Caco-2 (cell line): ENCODE measurements around the gene ELF2. TPM values are rescaled to one million over a fixed set of nuclear protein-coding genes. Genes with fewer than 3 reads are reported as not detected.

Experiments
- BruUV-seq: library from RNA; stranded (reverse); fragments of 400-500 nt; replicated peaks from 2 replicates; lab custom pipeline; 2021; lab: Mats Ljungman, UMichigan
- CTCF ChIA-PET: fragments of 300-600 bp; sonication (Branson Sonifier 250); formaldehyde crosslinking; loops from one replicate; lab custom pipeline; 2022; ENCODE audit warnings: antibody characterized with exemption; lab: Charles Lee
- POLR2A ChIA-PET: fragments of 300-600 bp; sonication (Branson Sonifier 250); formaldehyde crosslinking; loops from one replicate; lab custom pipeline; 2022; ENCODE audit warnings: antibody characterized with exemption; lab: Charles Lee
- DNase-seq, 2 experiments: peaks; one replicate each; pipeline versions ENCODE4 v3.0.0 to v3.0.0-alpha.2; 2020 to 2022
- H3K27me3 ChIP-seq: replicated peaks from 2 replicates; pipeline ENCODE4 v1.6.0; 2011; ENCODE audit warnings: low read length; ENCODE audit not compliant: control insufficient read depth, insufficient read depth
- H3K36me3 ChIP-seq: 2 replicates; pipeline ENCODE4 v1.5.1; 2011; ENCODE audit warnings: low read length; ENCODE audit not compliant: control insufficient read depth, insufficient read depth
- H3K4me1 ChIP-seq: fragments of 250-450 bp; sonication (Bioruptor Pico); 2 replicates; pipeline ENCODE4 v1.5.1; 2020; ENCODE audit warnings: mild to moderate bottlenecking
- H3K4me3 ChIP-seq: 2 replicates; pipeline ENCODE4 v1.5.1; 2011; ENCODE audit warnings: low read depth, mild to moderate bottlenecking, control low read depth, low read length
- H3K9me3 ChIP-seq: fragments of 250-450 bp; sonication (Bioruptor Pico); 2 replicates; pipeline ENCODE4 v1.5.1; 2020; ENCODE audit warnings: mild to moderate bottlenecking, moderate library complexity
- H3K27ac Mint-ChIP-seq: one replicate; pipeline ENCODE4 v1.8.0; 2022; ENCODE audit warnings: mixed read lengths; ENCODE audit not compliant: unreplicated experiment
- H3K27me3 Mint-ChIP-seq: one replicate; pipeline ENCODE4 v1.8.0; 2022; ENCODE audit warnings: mixed read lengths; ENCODE audit not compliant: insufficient read depth, unreplicated experiment
- H3K36me3 Mint-ChIP-seq: one replicate; pipeline ENCODE4 v1.8.0; 2022; ENCODE audit warnings: mild to moderate bottlenecking, mixed read lengths; ENCODE audit not compliant: insufficient read depth, unreplicated experiment
- H3K4me1 Mint-ChIP-seq: one replicate; pipeline ENCODE4 v1.8.0; 2022; ENCODE audit warnings: low read depth, mixed read lengths; ENCODE audit not compliant: unreplicated experiment
- H3K4me3 Mint-ChIP-seq: one replicate; pipeline ENCODE4 v1.8.0; 2022; ENCODE audit warnings: mild to moderate bottlenecking, moderate library complexity, mixed read lengths; ENCODE audit not compliant: unreplicated experiment
- H3K9me3 Mint-ChIP-seq: one replicate; pipeline ENCODE4 v1.8.0; 2022; ENCODE audit warnings: mixed read lengths; ENCODE audit not compliant: unreplicated experiment
- intact Hi-C: fragments of 100-400 bp; cut with micrococcal nuclease; formaldehyde crosslinking; loops from one replicate; pipeline ENCODE4 v1.10.0; 2022; ENCODE audit not compliant: unreplicated experiment
- total RNA-seq: library from RNA; stranded (reverse); gene quantifications from 2 replicates; pipeline ENCODE4 v1.2.3, GENCODE V29; 2022
- TF ChIP-seq, protein P1 (sequence below), 2 experiments: fragments of 200-600 bp in 1 of 2; IDR thresholded peaks; 1 replicate in 1 of 2; 2 replicates in 1 of 2; pipeline versions ENCODE4 v1.5.1 to v1.8.0; 2011 to 2022; ENCODE audit warnings: antibody characterized with exemption in 1 of 2, control low read depth in 1 of 2, inconsistent platforms in 1 of 2, low read depth in 1 of 2, low read length in 1 of 2, mild to moderate bottlenecking in 1 of 2, moderate library complexity in 1 of 2; ENCODE audit not compliant: insufficient read depth in 1 of 2, severe bottlenecking in 1 of 2, unreplicated experiment in 1 of 2

The ELF2 gene
- total RNA-seq, 1 experiment from 2014 or later = 53.2 TPM

DNA sequence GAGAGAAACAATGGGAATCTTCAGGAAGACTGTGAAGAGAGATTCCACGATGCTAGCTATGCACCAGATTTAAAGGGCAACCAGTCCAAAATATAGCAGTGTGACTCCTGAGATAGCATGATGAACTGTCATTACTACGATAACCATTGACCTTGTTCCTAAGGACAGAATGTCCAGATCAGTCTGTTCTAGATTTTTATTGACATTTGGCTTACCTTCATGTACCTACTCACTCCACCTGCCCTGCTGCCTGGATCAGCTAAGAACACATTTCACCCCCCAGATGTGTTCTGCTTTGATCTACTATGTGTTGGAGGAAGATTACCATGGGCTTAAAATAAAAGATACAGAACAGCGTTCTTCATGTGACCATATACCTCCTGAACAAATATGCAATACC is 50.1 kb downstream of the ELF2 start:
- H3K4me3 Mint-ChIP-seq = no peak overlapping the region
- ChIA-PET CTCF (interaction anchor here (0.9 to 1.7 kb wide), 2 partner anchors 28 to 41 kb away, joined by 3 to 5 read pairs; no protein-coding TSS in a partner anchor), POLR2A (interaction anchor here (0.8 to 1.4 kb wide), 2 partner anchors 27 to 50 kb away, joined by 3 to 9 read pairs; partner anchors contain the start of gene ELF2)
- peak overlapping the region; percentile 4 for H3K27ac Mint-ChIP-seq
- peaks cover 30% of the 10 kb centered on the region for H3K4me1 Mint-ChIP-seq
- intact Hi-C loops = loop anchor here (1.0 kb wide), 2 partner anchors 27 to 32 kb away; no protein-coding TSS in a partner anchor
- peaks cover 24% of the 10 kb centered on the region for H3K4me1 ChIP-seq
- H3K36me3 Mint-ChIP-seq = peaks cover 45% of the 10 kb centered on the region
- no peaks in the 10 kb centered on the region for H3K36me3 ChIP-seq
- no TSS peak for BruUV-seq
- H3K27me3 Mint-ChIP-seq = no peaks in the 10 kb centered on the region
- H3K9me3 Mint-ChIP-seq = no peaks in the 10 kb centered on the region
- H3K4me3 ChIP-seq = no peak overlapping the region
- TF ChIP-seq, protein P1, sequence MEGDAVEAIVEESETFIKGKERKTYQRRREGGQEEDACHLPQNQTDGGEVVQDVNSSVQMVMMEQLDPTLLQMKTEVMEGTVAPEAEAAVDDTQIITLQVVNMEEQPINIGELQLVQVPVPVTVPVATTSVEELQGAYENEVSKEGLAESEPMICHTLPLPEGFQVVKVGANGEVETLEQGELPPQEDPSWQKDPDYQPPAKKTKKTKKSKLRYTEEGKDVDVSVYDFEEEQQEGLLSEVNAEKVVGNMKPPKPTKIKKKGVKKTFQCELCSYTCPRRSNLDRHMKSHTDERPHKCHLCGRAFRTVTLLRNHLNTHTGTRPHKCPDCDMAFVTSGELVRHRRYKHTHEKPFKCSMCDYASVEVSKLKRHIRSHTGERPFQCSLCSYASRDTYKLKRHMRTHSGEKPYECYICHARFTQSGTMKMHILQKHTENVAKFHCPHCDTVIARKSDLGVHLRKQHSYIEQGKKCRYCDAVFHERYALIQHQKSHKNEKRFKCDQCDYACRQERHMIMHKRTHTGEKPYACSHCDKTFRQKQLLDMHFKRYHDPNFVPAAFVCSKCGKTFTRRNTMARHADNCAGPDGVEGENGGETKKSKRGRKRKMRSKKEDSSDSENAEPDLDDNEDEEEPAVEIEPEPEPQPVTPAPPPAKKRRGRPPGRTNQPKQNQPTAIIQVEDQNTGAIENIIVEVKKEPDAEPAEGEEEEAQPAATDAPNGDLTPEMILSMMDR (IDR thresholded peaks at IDR 0.05; ENCODE audit: insufficient read depth in 1 of 2, low read depth in 1 of 2, low read length in 1 of 2, severe bottlenecking in 1 of 2, unreplicated experiment in 1 of 2) = no peak
- no peaks in the 10 kb centered on the region for H3K9me3 ChIP-seq
- DNase-seq = peak; percentile 41 to 52
- no peaks in the 10 kb centered on the region for H3K27me3 ChIP-seq

GRCh38 chr4:139123910-139124309 is 53.1 kb downstream of the ELF2 start:
- Mint-ChIP-seq H3K27me3 (no peaks in the 10 kb centered on the region), H3K36me3 (peaks cover 45% of the 10 kb centered on the region), H3K27ac (no peak overlapping the region), H3K4me1 (peaks cover 26% of the 10 kb centered on the region), H3K9me3 (no peaks in the 10 kb centered on the region), H3K4me3 (no peak overlapping the region)
- CTCF ChIA-PET = no interaction called here
- POLR2A ChIA-PET = interaction anchor here (0.6 kb wide), 1 partner anchor 198 kb away, joined by 6 read pairs; no protein-coding TSS in a partner anchor
- no peak for DNase-seq
- Histone ChIP-seq H3K27me3 (no peaks in the 10 kb centered on the region), H3K4me3 (no peak overlapping the region), H3K36me3 (no peaks in the 10 kb centered on the region), H3K9me3 (no peaks in the 10 kb centered on the region), H3K4me1 (peaks cover 15% of the 10 kb centered on the region; the same call in 1 of the 2 replicates)
- TF ChIP-seq, protein P1 (IDR thresholded peaks at IDR 0.05; ENCODE audit: insufficient read depth in 1 of 2, low read depth in 1 of 2, low read length in 1 of 2, severe bottlenecking in 1 of 2, unreplicated experiment in 1 of 2) = no peak
- intact Hi-C loops = no loop called here
- BruUV-seq = no TSS peak

DNA sequence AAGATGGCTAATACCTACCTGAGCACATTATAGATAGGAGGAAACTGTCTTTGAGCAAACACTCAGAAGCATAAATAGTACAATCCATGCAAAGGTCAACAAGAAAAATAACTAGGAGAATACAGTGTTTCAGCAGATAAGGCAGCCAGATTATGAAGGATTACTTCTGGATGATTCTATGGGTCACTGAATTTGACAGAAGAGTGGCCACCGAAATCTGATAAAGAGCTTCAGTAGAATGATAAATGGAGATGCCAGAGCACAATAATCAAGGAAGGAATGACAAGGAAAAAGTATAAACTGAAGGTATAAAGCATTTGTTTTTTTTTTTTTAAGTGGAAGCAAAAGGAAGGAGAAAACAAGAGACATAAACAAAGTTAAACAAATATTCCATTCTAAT is 58.7 kb downstream of the ELF2 start:
- H3K9me3 ChIP-seq = no peaks in the 10 kb centered on the region
- no peak overlapping the region for H3K4me3 ChIP-seq
- peaks cover 15% of the 10 kb centered on the region for H3K4me1 Mint-ChIP-seq
- no TSS peak for BruUV-seq
- no peak for DNase-seq
- H3K4me1 ChIP-seq = 0 out of 2 replicates have a peak, but pooled peaks cover 6% of the 10 kb centered on the region
- ChIA-PET CTCF (interaction anchor here (0.6 kb wide), 1 partner anchor 19 kb away, joined by 3 read pairs; no protein-coding TSS in a partner anchor), POLR2A (interaction anchor here (1.0 kb wide), 1 partner anchor 59 kb away, joined by 3 read pairs; the partner anchor contains the start of gene ELF2)
- no peaks in the 10 kb centered on the region for H3K36me3 ChIP-seq
- intact Hi-C loops = loop anchor here (2.0 kb wide), 1 partner anchor 18 kb away; no protein-coding TSS in a partner anchor
- no peak overlapping the region for H3K4me3 Mint-ChIP-seq
- TF ChIP-seq, protein P1 (IDR thresholded peaks at IDR 0.05; ENCODE audit: insufficient read depth in 1 of 2, low read depth in 1 of 2, low read length in 1 of 2, severe bottlenecking in 1 of 2, unreplicated experiment in 1 of 2) = no peak
- peaks cover 34% of the 10 kb centered on the region for H3K36me3 Mint-ChIP-seq
- no peaks in the 10 kb centered on the region for H3K27me3 Mint-ChIP-seq
- H3K9me3 Mint-ChIP-seq = no peaks in the 10 kb centered on the region
- H3K27ac Mint-ChIP-seq = no peak overlapping the region
- no peaks in the 10 kb centered on the region for H3K27me3 ChIP-seq
